ENCODE results near the gene SEC24C.

DNA sequence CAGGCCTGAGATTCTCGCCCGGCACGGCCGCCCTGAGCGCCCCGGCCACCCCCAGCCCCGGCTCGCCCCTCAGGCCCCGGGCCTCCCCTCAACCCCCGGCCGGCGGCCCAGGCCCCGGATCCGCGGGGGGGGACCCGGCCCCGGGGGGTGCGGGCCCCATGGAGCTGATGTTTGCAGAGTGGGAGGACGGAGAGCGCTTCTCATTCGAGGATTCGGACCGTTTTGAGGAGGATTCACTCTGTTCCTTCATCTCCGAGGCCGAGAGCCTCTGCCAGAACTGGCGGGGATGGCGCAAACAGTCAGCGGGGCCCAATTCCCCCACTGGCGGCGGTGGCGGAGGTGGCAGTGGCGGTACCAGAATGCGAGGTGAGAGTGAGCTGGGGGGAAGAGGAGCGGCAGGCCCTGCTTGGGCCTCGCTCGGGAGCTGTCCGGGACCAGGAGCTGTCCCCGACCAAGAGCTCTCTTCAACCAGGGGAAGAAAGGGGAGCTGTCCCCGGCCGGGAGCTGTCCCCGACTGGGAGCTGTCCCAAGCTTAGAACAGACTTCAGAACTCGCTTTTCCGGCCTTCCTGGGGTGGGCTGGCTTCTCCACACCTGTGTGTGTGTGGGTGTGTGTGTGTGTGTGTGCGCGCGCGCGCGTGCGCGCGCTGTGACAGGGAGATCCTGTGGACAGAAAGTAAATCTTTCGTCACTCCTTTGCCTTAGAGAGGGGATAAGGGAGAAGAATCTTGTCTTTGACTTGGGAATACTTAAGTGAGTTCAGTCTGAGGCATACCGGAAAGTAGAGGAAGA, 41.7 kb downstream of the SEC24C start:
- TF ChIP-seq TCF12 (IDR thresholded peaks at IDR 0.05), result no peak
- no peak for TF ChIP-seq TCF12 (CRISPR knock-in tag; IDR thresholded peaks at IDR 0.05)
- TF ChIP-seq, protein P1, sequence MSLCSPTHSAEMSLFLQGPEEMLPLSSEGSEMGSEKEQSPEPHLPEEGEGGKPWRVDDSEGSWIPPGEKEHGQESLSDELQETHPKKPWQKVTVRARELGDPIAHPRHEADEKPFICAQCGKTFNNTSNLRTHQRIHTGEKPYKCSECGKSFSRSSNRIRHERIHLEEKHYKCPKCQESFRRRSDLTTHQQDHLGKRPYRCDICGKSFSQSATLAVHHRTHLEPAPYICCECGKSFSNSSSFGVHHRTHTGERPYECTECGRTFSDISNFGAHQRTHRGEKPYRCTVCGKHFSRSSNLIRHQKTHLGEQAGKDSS (CRISPR knock-in tag; IDR thresholded peaks at IDR 0.05; ENCODE audit: borderline replicate concordance, low read depth), result no peak
- TF ChIP-seq, protein P2, sequence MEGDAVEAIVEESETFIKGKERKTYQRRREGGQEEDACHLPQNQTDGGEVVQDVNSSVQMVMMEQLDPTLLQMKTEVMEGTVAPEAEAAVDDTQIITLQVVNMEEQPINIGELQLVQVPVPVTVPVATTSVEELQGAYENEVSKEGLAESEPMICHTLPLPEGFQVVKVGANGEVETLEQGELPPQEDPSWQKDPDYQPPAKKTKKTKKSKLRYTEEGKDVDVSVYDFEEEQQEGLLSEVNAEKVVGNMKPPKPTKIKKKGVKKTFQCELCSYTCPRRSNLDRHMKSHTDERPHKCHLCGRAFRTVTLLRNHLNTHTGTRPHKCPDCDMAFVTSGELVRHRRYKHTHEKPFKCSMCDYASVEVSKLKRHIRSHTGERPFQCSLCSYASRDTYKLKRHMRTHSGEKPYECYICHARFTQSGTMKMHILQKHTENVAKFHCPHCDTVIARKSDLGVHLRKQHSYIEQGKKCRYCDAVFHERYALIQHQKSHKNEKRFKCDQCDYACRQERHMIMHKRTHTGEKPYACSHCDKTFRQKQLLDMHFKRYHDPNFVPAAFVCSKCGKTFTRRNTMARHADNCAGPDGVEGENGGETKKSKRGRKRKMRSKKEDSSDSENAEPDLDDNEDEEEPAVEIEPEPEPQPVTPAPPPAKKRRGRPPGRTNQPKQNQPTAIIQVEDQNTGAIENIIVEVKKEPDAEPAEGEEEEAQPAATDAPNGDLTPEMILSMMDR (CRISPR knock-in tag; IDR thresholded peaks at IDR 0.05), result no peak; the same call in 1 of the 2 replicates
- no peak for TF ChIP-seq MED8 (CRISPR knock-in tag; IDR thresholded peaks at IDR 0.05; ENCODE audit: insufficient replicate concordance)
- no peak for TF ChIP-seq BRCA1 (CRISPR knock-in tag; IDR thresholded peaks at IDR 0.05)
- TF ChIP-seq SKI (IDR thresholded peaks at IDR 0.05; ENCODE audit: partially characterized antibody), result no peak
- TF ChIP-seq ZBTB8A (CRISPR knock-in tag; IDR thresholded peaks at IDR 0.05; ENCODE audit: borderline replicate concordance, low read depth), result no peak
- peak; percentile 98 for TF ChIP-seq ZNF263 (CRISPR knock-in tag; IDR thresholded peaks at IDR 0.05)
- no peak; the same call in 1 of the 2 replicates for TF ChIP-seq KMT2B (CRISPR knock-in tag; IDR thresholded peaks at IDR 0.05)
- TF ChIP-seq CHD2 (IDR thresholded peaks at IDR 0.05; ENCODE audit: low read depth, low read length), result no peak

All from HepG2 (cell line).